ENCODE data around the gene SULF2.

Gene SULF2

GRCh38 chr20:47783828-47784598, 1.3 kb downstream of the SULF2 start:
- no peak for DNase-seq

GRCh38 chr20:47782920-47783552, 2.2 kb downstream of the SULF2 start:
- no peak for DNase-seq

GRCh38 chr20:47782076-47782475, 3.2 kb downstream of the SULF2 start:
- DNase-seq: no peak

- DNase-seq: no peak
Measured at GRCh38 chr20:47781632-47782031, 3.6 kb downstream of the SULF2 start.

GRCh38 chr20:47780720-47781389, 4.4 kb downstream of the SULF2 start:
- DNase-seq: no peak

- no peak for DNase-seq
Measured at GRCh38 chr20:47778398-47779354, 6.6 kb downstream of the SULF2 start.

- no peak for DNase-seq
Measured at GRCh38 chr20:47777220-47777619, 8.1 kb downstream of the SULF2 start.

GRCh38 chr20:47776639-47777038, 8.6 kb downstream of the SULF2 start:
- no peak for DNase-seq

- DNase-seq: no peak
Measured at GRCh38 chr20:47775841-47776240, 9.4 kb downstream of the SULF2 start.

GRCh38 chr20:47775039-47775438, 10.2 kb downstream of the SULF2 start:
- no peak for DNase-seq

- DNase-seq: no peak
Measured at GRCh38 chr20:47774131-47774777, 11.0 kb downstream of the SULF2 start.

GRCh38 chr20:47773371-47773786, 11.9 kb downstream of the SULF2 start:
- DNase-seq: no peak

- no peak for DNase-seq
Measured at GRCh38 chr20:47770935-47771334, 14.3 kb downstream of the SULF2 start.

GRCh38 chr20:47768016-47768824, 17.1 kb downstream of the SULF2 start:
- no peak for DNase-seq

- no peak for DNase-seq
Measured at GRCh38 chr20:47765691-47766594, 19.3 kb downstream of the SULF2 start.

GRCh38 chr20:47765271-47765670, 20.0 kb downstream of the SULF2 start:
- DNase-seq: no peak

- DNase-seq: no peak
Measured at GRCh38 chr20:47764154-47764733, 21.0 kb downstream of the SULF2 start.

- no peak for DNase-seq
Measured at GRCh38 chr20:47762699-47763268, 22.5 kb downstream of the SULF2 start.

GRCh38 chr20:47761482-47762047, 23.7 kb downstream of the SULF2 start:
- no peak for DNase-seq

Measured in activated CD8-positive, alpha-beta memory T cell treated with anti-CD3 and anti-CD28 coated beads, Interleukin-2, amount 50 U/mL, for 48 hours (primary cell).